ENCODE measurements around the gene MCRS1. TPM values are rescaled to one million over a fixed set of nuclear protein-coding genes. Genes with fewer than 3 reads are reported as not detected.

Gene MCRS1
- total and polyA plus RNA-seq, 8 donors, result 40.5 to 65.2 (median 52.3) TPM

GRCh38 chr12:49564686-49565405, 3.1 kb downstream of the MCRS1 start:
- intact Hi-C loops (cut with DNase I), result no loop called here
- Histone ChIP-seq H3K27me3 (no peaks in the 10 kb centered on the region), H3K4me1 (peaks cover 8 to 24% of the 10 kb centered on the region in 2 donors), H3K27ac (no peak overlapping the region), H3K4me3 (no peak overlapping the region), H3K9me3 (no peaks in the 10 kb centered on the region), H3K36me3 (peaks cover 2 to 52% of the 10 kb centered on the region in 2 donors)
- peak in 1 of 4 donors; percentile 61 for DNase-seq
- no peak for ATAC-seq
- TF ChIP-seq, protein P1, sequence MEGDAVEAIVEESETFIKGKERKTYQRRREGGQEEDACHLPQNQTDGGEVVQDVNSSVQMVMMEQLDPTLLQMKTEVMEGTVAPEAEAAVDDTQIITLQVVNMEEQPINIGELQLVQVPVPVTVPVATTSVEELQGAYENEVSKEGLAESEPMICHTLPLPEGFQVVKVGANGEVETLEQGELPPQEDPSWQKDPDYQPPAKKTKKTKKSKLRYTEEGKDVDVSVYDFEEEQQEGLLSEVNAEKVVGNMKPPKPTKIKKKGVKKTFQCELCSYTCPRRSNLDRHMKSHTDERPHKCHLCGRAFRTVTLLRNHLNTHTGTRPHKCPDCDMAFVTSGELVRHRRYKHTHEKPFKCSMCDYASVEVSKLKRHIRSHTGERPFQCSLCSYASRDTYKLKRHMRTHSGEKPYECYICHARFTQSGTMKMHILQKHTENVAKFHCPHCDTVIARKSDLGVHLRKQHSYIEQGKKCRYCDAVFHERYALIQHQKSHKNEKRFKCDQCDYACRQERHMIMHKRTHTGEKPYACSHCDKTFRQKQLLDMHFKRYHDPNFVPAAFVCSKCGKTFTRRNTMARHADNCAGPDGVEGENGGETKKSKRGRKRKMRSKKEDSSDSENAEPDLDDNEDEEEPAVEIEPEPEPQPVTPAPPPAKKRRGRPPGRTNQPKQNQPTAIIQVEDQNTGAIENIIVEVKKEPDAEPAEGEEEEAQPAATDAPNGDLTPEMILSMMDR (IDR thresholded peaks at IDR 0.05), result no peak

GRCh38 chr12:49563951-49564685, 3.8 kb downstream of the MCRS1 start:
- TF ChIP-seq, protein P1 (IDR thresholded peaks at IDR 0.05), result no peak
- Histone ChIP-seq H3K4me3 (no peak overlapping the region), H3K27me3 (no peaks in the 10 kb centered on the region), H3K4me1 (peaks cover 8 to 24% of the 10 kb centered on the region in 2 donors), H3K27ac (no peak overlapping the region), H3K9me3 (no peaks in the 10 kb centered on the region), H3K36me3 (peaks cover 2 to 59% of the 10 kb centered on the region in 2 donors)
- peak in 1 of 4 donors; percentile 48 for DNase-seq
- no peak for ATAC-seq
- intact Hi-C loops (cut with DNase I), result no loop called here

GRCh38 chr12:49562831-49563230, 5.1 kb downstream of the MCRS1 start:
- no peaks in the 10 kb centered on the region for H3K9me3 ChIP-seq
- intact Hi-C loops (cut with DNase I), result no loop called here
- DNase-seq, result peak in 1 of 4 donors; percentile 48

GRCh38 chr12:49562233-49562632, 5.7 kb downstream of the MCRS1 start:
- Histone ChIP-seq H3K4me3 (no peak overlapping the region), H3K4me1 (peaks cover 8 to 16% of the 10 kb centered on the region in 2 donors), H3K36me3 (peaks cover 2 to 78% of the 10 kb centered on the region in 2 donors), H3K9me3 (no peaks in the 10 kb centered on the region), H3K27ac (no peak overlapping the region), H3K27me3 (no peaks in the 10 kb centered on the region)
- TF ChIP-seq, protein P1 (IDR thresholded peaks at IDR 0.05), result no peak
- DNase-seq, result no peak
- intact Hi-C loops (cut with DNase I), result no loop called here
- ATAC-seq, result no peak

More at GRCh38 chr12:49562831-49563230, 5.1 kb downstream of the MCRS1 start:
- H3K4me1 ChIP-seq, result peaks cover 8 to 18% of the 10 kb centered on the region in 2 donors
- TF ChIP-seq, protein P1 (IDR thresholded peaks at IDR 0.05), result no peak
- H3K4me3 ChIP-seq, result no peak overlapping the region
- H3K27me3 ChIP-seq, result no peaks in the 10 kb centered on the region
- ATAC-seq, result no peak
- no peak overlapping the region for H3K27ac ChIP-seq
- peaks cover 2 to 72% of the 10 kb centered on the region in 2 donors for H3K36me3 ChIP-seq

DNA sequence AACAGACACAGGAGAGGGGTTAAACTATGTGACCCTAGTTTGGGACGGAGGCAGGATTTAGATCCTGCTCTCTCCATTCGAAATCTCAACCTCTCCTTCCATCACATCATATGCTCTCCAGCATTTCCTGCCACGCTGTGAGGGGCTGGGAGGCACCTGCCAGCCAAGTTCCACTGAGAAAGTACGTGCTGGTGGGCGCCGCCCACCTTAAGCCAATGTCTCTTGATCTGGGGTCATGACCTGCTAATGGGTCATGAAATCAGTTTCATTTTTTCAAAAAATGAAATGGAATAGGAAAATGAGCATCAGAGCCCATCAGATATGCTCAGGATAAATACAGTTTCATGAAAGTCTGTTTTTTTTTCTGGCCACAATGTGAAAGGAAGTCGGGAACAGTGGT, 7.2 kb downstream of the MCRS1 start:
- no peak for ATAC-seq
- no peak overlapping the region for H3K27ac ChIP-seq
- intact Hi-C loops (cut with DNase I), result no loop called here
- no peaks in the 10 kb centered on the region for H3K9me3 ChIP-seq
- TF ChIP-seq, protein P1 (IDR thresholded peaks at IDR 0.05), result no peak
- peak in 1 of 4 donors; percentile 38 for DNase-seq
- peaks cover 2 to 94% of the 10 kb centered on the region in 2 donors for H3K36me3 ChIP-seq
- peaks cover 0 to 2% of the 10 kb centered on the region in 2 donors for H3K4me1 ChIP-seq
- no peak overlapping the region for H3K4me3 ChIP-seq
- no peaks in the 10 kb centered on the region for H3K27me3 ChIP-seq

Data from left lung (tissue), 10 donors.